Right kidney (tissue), 1 donor: ENCODE results near the gene ADGRB2.
A peak's percentile ranks its signal among the peaks of the same experiment; 100 is the strongest.
"Not testable (repeated sequence)": the region's sequence is repeated elsewhere in the genome, so short reads cannot be mapped to it uniquely, and the experiment has no call there.

Source experiments
- DNase-seq: peaks from one replicate; pipeline ENCODE4 v3.0.0-alpha.2; 2016

Gene ADGRB2

GRCh38 chr1:31725777-31726535 lies 38.2 kb downstream of the ADGRB2 start:
- DNase-seq: no peak

GRCh38 chr1:31725134-31725533 lies 39.0 kb downstream of the ADGRB2 start:
- DNase-seq: no peak

DNA sequence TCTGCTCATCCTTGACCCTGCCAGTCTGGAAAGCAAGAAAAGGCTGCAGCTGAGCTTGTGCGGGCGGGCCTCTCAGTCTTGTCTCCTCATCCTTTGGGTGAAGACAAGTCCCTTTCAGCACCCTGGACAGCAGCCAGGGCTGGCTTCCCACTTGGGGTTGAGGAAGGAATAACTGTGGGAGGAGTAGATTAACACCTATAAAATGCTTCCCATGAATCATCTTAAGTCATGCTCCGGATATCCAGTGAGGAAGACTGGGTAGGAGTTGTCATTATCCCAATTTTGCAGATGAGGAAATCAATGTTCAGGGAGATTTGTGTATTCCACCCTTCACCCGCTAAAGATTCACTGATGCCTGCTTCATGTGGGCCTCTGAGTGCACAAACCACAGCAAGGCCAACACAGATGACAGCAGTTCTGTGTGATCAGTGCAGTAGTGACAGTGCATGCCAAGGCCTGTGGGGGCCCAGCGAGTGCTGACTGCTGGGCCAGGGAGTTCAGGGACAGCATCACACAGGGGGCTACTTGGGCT lies 40.2 kb downstream of the ADGRB2 start:
- no peak for DNase-seq

DNA sequence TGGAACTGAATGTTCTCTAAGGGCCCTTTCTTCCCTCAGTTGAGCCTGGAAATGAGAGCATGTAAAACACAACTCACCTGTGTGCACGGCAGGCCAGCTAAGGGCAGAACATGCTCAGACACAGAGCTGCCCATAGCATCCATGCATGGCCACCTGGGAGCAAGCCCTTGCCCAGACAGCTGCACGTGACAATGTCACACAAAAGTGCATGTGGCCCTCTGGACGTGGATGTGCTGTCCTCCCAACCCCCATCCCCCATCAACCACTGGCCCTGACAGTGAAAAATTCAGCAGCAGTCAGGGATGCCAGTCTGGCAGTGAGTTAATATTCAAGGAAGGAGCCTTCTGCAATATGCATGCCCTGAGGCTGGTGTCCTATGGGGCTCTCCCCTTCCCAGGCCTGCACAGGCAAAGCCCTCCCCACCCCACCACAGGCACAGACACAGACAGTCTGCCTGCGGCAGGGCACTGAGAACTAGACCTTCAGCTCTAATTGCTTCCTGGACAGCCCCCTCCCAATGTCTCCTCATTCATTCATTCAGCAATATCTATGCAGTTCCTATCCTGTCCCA lies 45.7 kb downstream of the ADGRB2 start:
- no peak for DNase-seq

GRCh38 chr1:31717341-31717740 lies 46.8 kb downstream of the ADGRB2 start:
- no peak for DNase-seq

DNA sequence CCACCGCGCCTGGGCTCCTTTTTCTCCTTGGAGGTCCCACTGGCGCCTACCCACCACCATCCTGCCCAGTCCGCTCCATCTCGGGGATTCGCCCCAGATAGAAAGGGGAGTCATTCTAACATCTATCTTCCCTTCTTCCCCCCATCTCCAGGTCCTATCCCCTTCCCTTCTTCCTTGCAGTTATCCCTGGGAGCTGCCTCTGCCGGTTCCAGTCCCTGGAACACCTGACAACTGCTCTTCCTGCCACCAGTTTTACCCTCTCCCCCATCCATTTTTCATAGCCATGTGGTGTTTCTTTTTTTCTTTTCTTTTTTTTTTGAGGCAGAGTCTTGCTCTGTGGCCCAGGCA lies 48.3 kb downstream of the ADGRB2 start:
- DNase-seq: no peak

DNA sequence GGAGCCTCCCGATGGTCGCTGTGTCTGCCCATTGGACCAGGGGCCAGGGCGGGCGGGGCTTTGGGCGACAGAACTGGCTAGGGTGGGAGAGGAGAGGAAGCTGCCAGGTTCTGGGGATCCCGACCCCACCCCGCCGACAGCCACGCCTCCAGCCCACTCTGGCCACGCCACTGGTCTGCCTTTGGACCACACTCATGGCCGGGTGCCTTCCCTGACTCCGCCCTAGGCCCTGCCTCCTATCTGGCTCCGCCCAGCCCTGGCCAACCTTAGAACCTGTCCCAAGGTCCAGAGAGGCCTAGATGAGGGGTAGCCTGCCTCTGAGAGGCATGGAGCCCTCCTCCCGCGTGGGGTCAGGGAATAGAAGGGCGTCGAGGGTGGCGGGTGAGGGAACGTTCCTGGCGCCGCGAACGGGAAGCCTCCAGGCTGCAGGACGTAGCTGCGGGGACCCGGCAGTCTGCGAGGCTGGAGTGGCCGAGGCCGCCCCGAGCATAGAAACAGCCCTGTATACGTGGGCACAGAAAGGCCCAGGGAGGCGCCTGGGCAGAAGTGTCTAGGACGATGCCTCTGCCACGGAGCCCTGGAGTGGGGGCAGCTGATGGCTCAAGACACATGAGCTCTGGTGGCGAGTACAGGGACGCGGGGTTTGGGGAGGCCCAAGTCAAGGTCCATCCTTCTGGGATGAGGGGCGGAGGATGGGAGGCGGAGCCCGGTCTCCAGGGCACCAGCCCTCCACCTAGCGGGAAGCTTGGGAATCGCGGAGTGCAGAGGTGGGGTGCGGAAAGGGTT lies 48.9 kb downstream of the ADGRB2 start:
- DNase-seq: peak; percentile 95

DNA sequence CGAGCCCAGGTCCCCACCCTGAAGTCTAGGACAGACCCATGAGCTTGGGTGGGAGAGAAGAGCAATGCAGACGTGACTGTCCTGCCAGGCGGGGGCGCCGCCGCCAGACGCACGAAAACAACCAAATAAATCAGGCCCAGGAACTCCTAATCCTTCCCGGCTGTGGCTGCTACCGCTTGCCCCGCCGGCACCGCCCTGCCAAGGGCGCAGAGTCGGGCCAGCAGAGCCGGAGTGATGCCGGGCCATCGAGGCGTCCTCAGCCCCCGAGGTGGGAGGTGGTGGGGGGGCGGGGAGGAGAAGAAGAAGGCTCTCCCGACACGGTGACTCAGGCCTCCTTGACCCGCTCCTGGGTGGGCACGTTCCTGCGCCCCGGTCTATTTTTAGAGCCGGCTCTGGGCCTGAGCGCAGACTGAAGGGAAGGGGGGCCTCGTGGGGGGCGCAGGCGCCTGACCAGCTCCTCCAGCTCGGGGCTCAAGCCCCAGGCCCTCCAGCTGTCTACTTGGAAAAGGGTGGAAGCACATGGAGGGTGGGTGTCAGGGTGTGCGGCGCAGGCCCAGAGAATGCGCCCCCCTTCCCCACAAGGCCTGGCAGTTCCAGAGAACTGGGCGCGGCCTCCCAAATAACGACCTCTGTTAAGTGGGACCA lies 49.6 kb downstream of the ADGRB2 start:
- DNase-seq: peak; percentile 80

DNA sequence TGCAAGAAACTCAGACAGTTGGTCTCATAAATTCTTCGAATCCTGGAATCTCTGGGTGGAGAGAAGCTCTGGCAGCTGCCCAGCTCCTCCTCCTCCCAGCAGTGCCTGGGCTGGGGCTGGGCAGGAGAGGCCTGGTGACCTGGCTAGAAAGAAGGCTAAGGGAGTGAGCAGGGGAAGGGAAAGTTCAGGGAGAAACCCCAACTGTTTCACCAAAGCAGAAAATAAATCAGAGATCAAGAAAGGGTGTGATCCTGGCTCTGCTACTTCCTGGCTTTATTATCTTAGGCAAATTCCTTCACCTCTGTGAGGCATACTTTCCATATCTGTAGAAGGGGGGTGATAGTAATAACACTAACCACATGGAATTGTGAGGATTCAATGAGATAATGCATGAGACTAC lies 51.5 kb downstream of the ADGRB2 start:
- peak; percentile 45 for DNase-seq

GRCh38 chr1:31712068-31712467 lies 52.1 kb downstream of the ADGRB2 start:
- DNase-seq: no peak

- DNase-seq: no peak
Measured at GRCh38 chr1:31708324-31708723, 55.8 kb downstream of the ADGRB2 start.

DNA sequence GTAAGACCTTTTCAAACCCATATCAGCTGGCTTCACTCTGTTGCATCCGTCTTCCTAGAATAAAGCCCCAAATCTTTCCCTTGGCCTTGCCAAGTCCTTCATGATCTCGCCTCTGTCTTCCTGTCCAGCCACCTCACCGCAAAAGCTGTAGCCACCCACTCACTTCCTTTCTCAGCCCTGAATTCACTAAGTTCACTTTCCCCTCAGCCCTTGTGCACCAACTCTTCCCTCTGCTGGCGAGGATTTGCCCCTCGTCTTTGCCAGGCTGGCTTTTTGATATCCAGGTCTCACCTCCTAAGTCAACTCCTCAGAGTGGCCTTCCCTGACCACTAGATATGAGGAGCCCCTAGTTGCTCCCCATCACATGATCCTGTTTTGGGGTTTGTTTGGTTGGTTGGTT lies 56.4 kb downstream of the ADGRB2 start:
- DNase-seq: no peak

- DNase-seq: not testable (repeated sequence)
Measured at GRCh38 chr1:31707059-31707600, 57.0 kb downstream of the ADGRB2 start.

DNA sequence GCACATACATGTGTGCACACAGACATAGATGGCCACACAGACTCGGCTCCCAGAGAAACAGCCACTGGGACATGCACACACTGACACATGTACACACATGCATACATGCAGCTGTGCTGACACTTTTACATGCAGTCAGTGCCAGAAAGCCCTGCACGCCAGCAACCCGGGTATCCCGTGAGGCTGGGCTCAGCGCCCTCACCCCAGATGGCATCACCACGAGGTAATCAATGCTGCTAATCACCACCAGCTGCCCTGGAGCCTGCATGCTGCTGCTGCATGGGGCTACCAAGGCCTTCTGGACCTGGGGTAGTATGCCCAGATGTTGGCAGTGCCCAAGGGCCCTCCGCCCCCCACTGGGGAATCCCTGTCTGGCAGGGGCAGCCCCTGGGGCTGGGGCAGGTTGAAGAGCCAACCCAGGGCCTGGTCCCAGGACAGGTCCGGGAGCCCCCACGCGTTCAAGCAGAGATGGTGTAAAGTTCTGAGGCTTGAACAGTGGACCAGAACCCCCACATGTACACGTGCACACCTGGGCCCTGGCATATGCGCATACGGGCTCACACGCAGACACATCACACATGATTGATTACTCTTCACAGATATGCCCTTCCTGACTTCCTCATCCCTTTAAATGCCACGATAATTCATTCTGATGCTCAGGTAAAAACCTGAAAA lies 57.6 kb downstream of the ADGRB2 start:
- DNase-seq: no peak

DNA sequence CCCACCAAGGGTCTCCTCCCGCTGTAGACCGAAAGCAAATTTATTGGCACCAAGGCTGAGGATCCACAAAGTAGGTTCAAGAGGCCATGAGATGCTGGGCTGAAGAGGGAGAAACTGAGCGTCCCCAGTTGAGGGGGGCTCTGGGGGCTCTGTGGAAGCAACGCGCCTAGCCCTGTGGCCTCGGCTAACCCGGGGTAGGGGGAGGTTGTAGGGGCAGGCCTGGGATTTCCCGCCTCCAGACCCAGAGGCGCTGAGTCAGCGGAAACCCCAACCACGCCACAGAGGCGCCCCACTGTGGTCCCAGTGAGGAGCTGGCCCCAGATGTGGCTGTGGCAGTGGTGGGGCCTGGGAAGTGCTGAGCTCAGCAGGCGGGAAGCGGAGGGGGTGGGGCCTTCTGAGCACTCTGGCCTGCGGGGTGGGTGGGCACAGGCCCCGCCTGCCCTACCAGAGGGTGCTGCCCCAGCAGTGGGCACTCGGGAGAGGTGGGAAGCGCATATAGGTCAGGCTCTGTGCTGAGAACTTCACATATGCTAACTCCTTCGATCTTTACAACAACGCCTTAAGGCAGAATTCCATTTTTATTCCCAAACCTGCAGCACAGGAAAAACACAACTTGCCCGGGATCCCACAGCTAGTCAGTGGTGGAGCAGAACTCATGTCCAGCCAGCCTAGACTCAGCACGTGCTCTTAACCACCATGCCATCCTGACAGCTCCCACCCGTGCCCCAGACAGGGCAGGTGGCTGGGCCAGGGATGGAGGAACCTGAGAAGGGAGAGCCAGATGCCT lies 58.9 kb downstream of the ADGRB2 start:
- peak; percentile 34 for DNase-seq

- DNase-seq: peak; percentile 45
Measured at GRCh38 chr1:31704271-31705079, 59.7 kb downstream of the ADGRB2 start.

DNA sequence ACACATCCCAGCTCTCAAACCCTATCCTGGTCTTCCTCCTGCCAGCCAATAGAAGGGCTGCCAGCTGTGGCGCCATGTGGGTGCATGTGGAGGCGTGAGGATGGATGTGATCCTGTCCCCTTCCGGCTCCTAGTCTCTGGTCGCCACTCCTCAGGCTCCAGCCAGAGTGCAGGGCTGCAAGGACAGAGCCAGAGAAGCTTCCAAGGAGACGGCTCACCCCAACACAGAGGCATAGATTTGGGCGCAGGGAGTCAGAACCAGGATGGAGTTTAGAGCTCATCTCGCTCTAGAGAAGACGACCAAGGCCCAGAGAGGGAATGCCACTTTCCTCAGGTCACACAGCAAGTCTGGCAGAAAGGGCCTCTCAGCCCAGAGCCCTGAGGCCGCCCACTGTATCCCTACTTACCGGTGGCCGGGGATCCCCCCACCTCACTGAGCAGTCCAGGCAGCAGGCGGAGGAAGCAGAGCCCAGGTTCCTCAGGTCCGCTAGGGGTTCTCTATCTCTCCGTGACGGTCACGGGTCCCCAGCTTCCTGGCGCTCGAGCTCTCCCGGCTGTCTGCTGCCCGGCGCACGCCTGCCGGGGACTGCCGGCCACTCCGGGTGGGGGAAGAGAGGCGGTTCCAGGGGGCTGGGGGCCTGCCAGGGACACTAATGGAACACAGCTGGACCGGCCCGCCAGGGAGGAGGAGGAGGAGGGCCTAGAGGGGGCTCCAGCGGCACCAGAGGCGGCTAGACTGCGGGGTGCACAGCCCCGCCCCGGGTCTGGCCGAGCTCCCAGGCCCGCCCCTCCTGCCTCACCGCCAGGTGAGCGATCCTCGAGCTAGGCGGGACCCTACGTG lies 60.5 kb downstream of the ADGRB2 start, which contains the start of gene COL16A1:
COL16A1 (minus strand) TSS at position 587 of the 840 bp plus-strand sequence. CDS start 1,824 bp downstream, outside the sequence.
- peak; percentile 76 for DNase-seq

GRCh38 chr1:31702836-31703404 lies 61.2 kb downstream of the ADGRB2 start:
- no peak for DNase-seq
